Astrocyte (in vitro differentiated cells and primary cell): ENCODE data around the gene PRDM12. TPM values are rescaled to one million over a fixed set of nuclear protein-coding genes. Genes with fewer than 3 reads are reported as not detected.
A peak's percentile ranks its signal among the peaks of the same experiment; 100 is the strongest.

Experiments
- DNase-seq: peaks from one replicate; pipeline ENCODE4 v3.0.0-alpha.2; 2010; ENCODE audit warnings: low read depth
- FAIRE-seq: peaks from 2 replicates; lab custom pipeline; 2011; peaks lifted over from hg19 to GRCh38; lab: Jason Lieb, UNC
- H2AFZ ChIP-seq: 2 replicates; pipeline ENCODE4 v1.6.0; 2012; ENCODE audit warnings: low read depth, low read length, inconsistent platforms
- H3K27ac ChIP-seq: 2 replicates; pipeline ENCODE4 v1.5.1; 2011; ENCODE audit warnings: low read depth, low read length, inconsistent platforms
- H3K27me3 ChIP-seq: 2 replicates; pipeline ENCODE4 v1.6.0; 2011; ENCODE audit warnings: low read length, inconsistent platforms; ENCODE audit not compliant: insufficient read depth
- H3K36me3 ChIP-seq: 2 replicates; pipeline ENCODE4 v1.5.1; 2011; ENCODE audit warnings: low read length, inconsistent platforms; ENCODE audit not compliant: insufficient read depth
- H3K4me1 ChIP-seq: 2 replicates; pipeline ENCODE4 v1.5.1; 2011; ENCODE audit warnings: low read length, inconsistent platforms; ENCODE audit not compliant: insufficient read depth
- H3K4me2 ChIP-seq: 2 replicates; pipeline ENCODE4 v1.6.0; 2012; ENCODE audit warnings: low read length, inconsistent platforms
- H3K4me3 ChIP-seq: 2 replicates; pipeline ENCODE4 v1.5.1; 2011; ENCODE audit warnings: low read depth, mild to moderate bottlenecking, low read length, inconsistent platforms; ENCODE audit not compliant: insufficient read depth
- H3K79me2 ChIP-seq: 2 replicates; pipeline ENCODE4 v1.6.0; 2012; ENCODE audit warnings: mild to moderate bottlenecking, low read length, inconsistent platforms; ENCODE audit not compliant: insufficient read depth
- H3K9ac ChIP-seq: 2 replicates; pipeline ENCODE4 v1.6.0; 2012; ENCODE audit warnings: mild to moderate bottlenecking, low read length, inconsistent platforms
- H3K9me3 ChIP-seq: 2 replicates; pipeline ENCODE4 v1.5.1; 2012; ENCODE audit warnings: low read depth, mild to moderate bottlenecking, low read length, inconsistent platforms; ENCODE audit not compliant: insufficient read depth
- H4K20me1 ChIP-seq: 2 replicates; pipeline ENCODE4 v1.6.0; 2012; ENCODE audit warnings: low read length, inconsistent platforms; ENCODE audit not compliant: insufficient read depth
- H3K27ac Mint-ChIP-seq: one replicate; pipeline ENCODE4 v1.8.0; 2021; ENCODE audit warnings: mild to moderate bottlenecking, mixed read lengths; ENCODE audit not compliant: unreplicated experiment
- H3K27me3 Mint-ChIP-seq: one replicate; pipeline ENCODE4 v1.8.0; 2021; ENCODE audit warnings: low read depth, mixed read lengths; ENCODE audit not compliant: unreplicated experiment
- H3K36me3 Mint-ChIP-seq: one replicate; pipeline ENCODE4 v1.8.0; 2021; ENCODE audit warnings: low read depth, mixed read lengths; ENCODE audit not compliant: unreplicated experiment
- H3K4me1 Mint-ChIP-seq: one replicate; pipeline ENCODE4 v1.8.0; 2021; ENCODE audit warnings: low read depth, mixed read lengths; ENCODE audit not compliant: unreplicated experiment
- H3K4me3 Mint-ChIP-seq: one replicate; pipeline ENCODE4 v1.8.0; 2021; ENCODE audit warnings: mild to moderate bottlenecking, moderate library complexity, mixed read lengths; ENCODE audit not compliant: unreplicated experiment
- H3K9me3 Mint-ChIP-seq: one replicate; pipeline ENCODE4 v1.8.0; 2021; ENCODE audit warnings: mild to moderate bottlenecking, mixed read lengths; ENCODE audit not compliant: unreplicated experiment
- CTCF ChIP-seq: IDR thresholded peaks from 2 replicates; pipeline ENCODE4 v1.5.1; 2011; ENCODE audit warnings: low read depth, mild to moderate bottlenecking, inconsistent platforms, low read length, moderate library complexity; ENCODE audit not compliant: insufficient read depth
- EZH2 ChIP-seq: IDR thresholded peaks from 2 replicates; pipeline ENCODE4 v1.6.1; 2012; ENCODE audit warnings: mild to moderate bottlenecking, low read length, inconsistent platforms; ENCODE audit not compliant: insufficient read depth
- total RNA-seq: library from RNA; stranded (reverse); gene quantifications from 2 replicates; pipeline ENCODE4 v1.2.1, GENCODE V29; 2021

PRDM12 gene
- total RNA-seq, 1 donor from 2014 or later: 0.23 TPM

GRCh38 chr9:130677252-130677651 is 12.9 kb downstream of the PRDM12 start:
- Mint-ChIP-seq H3K27ac (no peak overlapping the region), H3K27me3 (peaks cover 43% of the 10 kb centered on the region), H3K4me1 (no peaks in the 10 kb centered on the region)

DNA sequence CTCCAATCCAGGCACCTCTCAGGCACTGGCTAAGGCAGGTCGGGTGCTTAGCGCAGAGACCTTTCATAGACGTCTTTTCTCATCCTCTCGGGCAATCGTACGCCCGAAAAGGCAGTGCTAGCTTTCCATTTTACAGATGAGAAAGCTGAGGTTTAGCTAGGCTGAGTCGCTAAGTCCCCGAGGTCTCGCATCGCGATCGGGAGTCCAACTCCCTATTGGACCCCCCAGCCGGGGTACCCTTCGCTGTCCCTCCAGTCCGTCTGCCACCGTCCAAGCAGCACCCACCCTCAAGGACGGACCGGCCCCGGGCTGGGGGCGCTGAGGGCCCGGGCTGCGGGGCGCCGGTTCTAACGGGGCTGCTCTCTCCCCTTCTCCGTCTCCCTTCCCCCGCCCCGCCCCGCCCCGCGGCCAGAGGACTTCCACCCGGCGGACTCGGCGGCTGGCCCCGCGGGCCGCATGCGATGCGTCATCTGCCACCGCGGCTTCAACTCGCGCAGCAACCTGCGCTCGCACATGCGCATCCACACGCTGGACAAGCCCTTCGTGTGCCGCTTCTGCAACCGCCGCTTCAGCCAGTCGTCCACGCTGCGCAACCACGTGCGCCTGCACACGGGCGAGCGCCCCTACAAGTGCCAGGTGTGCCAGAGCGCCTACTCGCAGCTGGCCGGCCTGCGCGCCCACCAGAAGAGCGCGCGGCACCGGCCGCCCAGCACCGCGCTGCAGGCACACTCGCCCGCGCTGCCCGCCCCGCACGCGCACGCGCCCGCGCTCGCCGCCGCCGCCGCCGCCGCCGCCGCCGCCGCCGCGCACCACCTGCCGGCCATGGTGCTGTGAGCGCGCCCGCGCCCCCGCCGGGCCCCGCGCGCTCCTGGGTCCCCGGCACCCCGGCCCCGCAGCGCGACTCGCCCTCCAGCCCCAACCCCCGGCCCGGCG is 16.7 kb downstream of the PRDM12 start:
- Histone ChIP-seq H3K4me2 (peak overlapping the region; percentile 86), H3K9ac (peak overlapping the region; percentile 46), H3K27ac (no peak overlapping the region), H3K4me3 (peak overlapping the region; percentile 59), H3K27me3 (peaks cover 7% of the 10 kb centered on the region), H3K9me3 (no peaks in the 10 kb centered on the region), H2AFZ (peak overlapping the region; percentile 87), H3K4me1 (peaks cover 7% of the 10 kb centered on the region), H4K20me1 (no peaks in the 10 kb centered on the region), H3K36me3 (no peaks in the 10 kb centered on the region), H3K79me2 (no peaks in the 10 kb centered on the region)
- no peak overlapping the region for H3K27ac Mint-ChIP-seq
- H3K36me3 Mint-ChIP-seq: peaks cover 2% of the 10 kb centered on the region
- FAIRE-seq (no peak), DNase-seq (peak; percentile 75)
- H3K4me3 Mint-ChIP-seq: peak overlapping the region; percentile 67
- TF ChIP-seq EZH2: peak; percentile 42
- no peak for TF ChIP-seq CTCF
- H3K4me1 Mint-ChIP-seq: peaks cover 2% of the 10 kb centered on the region
- no peaks in the 10 kb centered on the region for H3K9me3 Mint-ChIP-seq
- peaks cover 34% of the 10 kb centered on the region for H3K27me3 Mint-ChIP-seq

More at GRCh38 chr9:130677252-130677651, 12.9 kb downstream of the PRDM12 start:
- H3K9me3 ChIP-seq: no peaks in the 10 kb centered on the region
- H3K27me3 ChIP-seq: peaks cover 4% of the 10 kb centered on the region
- H3K4me1 ChIP-seq: peaks cover 5% of the 10 kb centered on the region
- H3K27ac ChIP-seq: no peak overlapping the region
- no peak overlapping the region for H2AFZ ChIP-seq
- no peaks in the 10 kb centered on the region for H3K79me2 ChIP-seq
- no peak for TF ChIP-seq CTCF
- no peak for TF ChIP-seq EZH2
- FAIRE-seq (no peak), DNase-seq (no peak)
- no peaks in the 10 kb centered on the region for H4K20me1 ChIP-seq
- no peaks in the 10 kb centered on the region for H3K36me3 Mint-ChIP-seq
- H3K9ac ChIP-seq: no peak overlapping the region
- H3K4me3 ChIP-seq: no peak overlapping the region
- H3K4me3 Mint-ChIP-seq: no peak overlapping the region
- no peak overlapping the region for H3K4me2 ChIP-seq
- no peaks in the 10 kb centered on the region for H3K36me3 ChIP-seq
- H3K9me3 Mint-ChIP-seq: no peaks in the 10 kb centered on the region
